Measurements from ENCODE around the gene C19orf85. TPM values are rescaled to one million over a fixed set of nuclear protein-coding genes. Genes with fewer than 3 reads are reported as not detected.
"Not testable (repeated sequence)": the region's sequence is repeated elsewhere in the genome, so short reads cannot be mapped to it uniquely, and the experiment has no call there.

The C19orf85 gene
- polyA plus RNA-seq, 3 donors: not detected

DNA sequence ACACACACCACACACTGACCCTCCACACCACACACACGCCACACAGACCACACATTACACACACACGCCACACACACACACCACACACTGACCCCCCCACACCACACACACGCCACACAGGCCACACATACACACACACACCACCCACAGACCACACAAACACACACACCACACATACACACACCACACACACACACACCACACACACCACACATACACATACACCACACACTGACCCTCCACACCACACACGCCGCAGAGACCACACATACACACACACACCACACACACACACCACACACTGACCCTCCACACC, 16.4 kb downstream of the C19orf85 start:
- DNase-seq (ENCODE audit: extremely low read depth in 1 of 11, low read depth in 9 of 11, low spot score in 4 of 11): not testable (repeated sequence)

DNA sequence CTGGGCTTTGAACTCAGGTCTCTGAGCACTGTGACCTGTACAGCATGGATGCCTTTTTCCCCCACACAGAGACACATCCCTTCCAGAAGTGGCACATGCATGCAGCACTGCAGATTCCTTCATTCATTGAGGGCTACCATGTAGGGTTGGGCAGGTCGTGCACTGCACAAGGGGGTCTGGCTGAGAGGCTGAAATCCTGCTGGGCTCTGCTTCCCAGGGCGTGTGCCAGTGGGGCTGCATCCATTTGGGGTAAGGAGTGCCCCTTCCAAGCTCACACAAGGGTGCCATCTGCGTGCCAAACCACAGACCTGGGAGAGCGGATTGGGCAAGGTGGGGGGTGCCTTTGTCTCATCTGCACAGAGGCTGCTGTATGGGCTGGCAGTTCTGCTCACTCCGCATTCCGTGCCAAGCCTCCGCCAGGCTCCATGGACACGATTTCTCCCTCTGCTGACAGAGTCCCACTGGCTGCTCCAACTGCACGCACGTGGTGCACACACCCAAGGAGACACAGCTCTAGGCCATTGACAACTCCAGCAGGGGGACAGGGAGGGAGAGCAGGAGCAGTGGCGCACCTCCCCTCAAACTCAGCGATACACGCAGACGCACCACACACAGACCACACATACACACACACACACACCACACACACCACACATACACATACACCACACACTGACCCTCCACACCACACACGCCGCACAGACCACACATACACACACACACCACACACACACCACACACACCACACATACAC, 17.0 kb downstream of the C19orf85 start:
- DNase-seq (ENCODE audit: extremely low read depth in 1 of 11, low read depth in 9 of 11, low spot score in 4 of 11): no peak

DNA sequence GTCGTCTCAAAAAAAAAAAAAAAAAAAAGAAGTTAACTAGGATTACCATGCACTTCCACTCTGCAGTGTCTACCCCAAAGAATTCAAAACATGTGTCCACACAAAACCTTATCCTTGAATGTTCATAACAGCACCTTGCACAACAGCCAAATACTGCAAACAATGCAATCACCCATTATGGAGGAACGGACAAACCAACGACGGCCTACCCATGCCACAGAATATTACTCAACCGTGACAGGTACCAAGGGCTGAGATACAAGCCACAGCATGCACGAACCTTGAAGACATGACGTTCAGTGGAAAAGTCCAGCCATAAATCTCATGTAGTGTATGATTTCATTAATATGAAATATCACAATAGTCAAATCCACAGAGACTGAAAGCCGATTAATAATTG, 18.5 kb downstream of the C19orf85 start:
- DNase-seq (ENCODE audit: extremely low read depth in 1 of 11, low read depth in 9 of 11, low spot score in 4 of 11): no peak

DNA sequence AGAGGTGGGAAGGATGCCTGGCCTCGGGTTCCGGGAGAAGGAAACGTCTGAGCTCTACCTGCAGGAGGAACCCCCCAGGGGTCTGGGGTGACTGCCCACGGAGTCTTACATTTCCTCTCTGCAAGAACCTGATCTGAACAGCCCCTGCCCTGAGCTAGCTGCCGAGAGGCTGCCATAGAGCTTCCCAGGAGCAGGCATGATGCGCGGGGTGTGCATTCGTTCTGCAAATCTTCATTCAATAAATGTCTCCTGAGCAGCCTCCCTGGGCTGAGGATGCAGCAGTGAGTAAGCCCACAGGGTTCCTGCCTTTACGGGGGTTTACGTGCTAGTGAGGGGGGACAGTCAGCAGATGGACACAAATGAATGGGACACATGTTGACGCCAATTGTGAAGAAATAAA, 19.9 kb downstream of the C19orf85 start:
- DNase-seq (ENCODE audit: extremely low read depth in 1 of 11, low read depth in 9 of 11, low spot score in 4 of 11): no peak

DNA sequence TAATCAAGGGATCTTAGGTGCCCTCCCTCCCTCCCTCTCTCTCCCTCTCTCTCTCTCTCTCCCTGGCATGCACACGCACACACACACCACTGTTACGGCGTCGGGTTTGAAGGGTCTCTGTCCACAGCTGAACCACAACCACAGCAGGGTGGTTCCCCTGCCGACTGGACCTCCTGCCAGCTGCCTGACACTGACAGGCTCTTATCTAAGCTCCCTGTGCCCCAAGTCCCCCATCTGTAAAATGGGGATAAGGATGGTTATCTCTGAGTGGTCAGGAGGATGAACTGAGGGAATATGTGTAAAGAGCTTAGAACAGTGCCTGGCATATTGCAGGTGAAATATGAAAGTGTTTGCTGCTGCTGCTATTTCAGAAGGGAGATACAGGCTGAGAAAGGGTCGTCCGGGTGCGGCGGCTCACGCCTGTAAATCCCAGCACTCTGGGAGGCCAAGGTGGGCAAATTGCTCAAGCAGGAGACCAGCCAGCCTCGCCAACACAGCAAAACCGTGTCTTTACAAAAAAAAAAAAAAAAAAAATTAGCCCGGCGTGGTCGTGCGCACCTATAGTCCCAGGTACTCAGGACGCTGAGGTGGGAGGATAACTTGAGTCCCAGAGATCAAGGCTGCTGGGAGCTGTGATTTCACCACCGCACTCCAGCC, 20.6 kb downstream of the C19orf85 start:
- DNase-seq (ENCODE audit: extremely low read depth in 1 of 11, low read depth in 9 of 11, low spot score in 4 of 11): no peak

DNA sequence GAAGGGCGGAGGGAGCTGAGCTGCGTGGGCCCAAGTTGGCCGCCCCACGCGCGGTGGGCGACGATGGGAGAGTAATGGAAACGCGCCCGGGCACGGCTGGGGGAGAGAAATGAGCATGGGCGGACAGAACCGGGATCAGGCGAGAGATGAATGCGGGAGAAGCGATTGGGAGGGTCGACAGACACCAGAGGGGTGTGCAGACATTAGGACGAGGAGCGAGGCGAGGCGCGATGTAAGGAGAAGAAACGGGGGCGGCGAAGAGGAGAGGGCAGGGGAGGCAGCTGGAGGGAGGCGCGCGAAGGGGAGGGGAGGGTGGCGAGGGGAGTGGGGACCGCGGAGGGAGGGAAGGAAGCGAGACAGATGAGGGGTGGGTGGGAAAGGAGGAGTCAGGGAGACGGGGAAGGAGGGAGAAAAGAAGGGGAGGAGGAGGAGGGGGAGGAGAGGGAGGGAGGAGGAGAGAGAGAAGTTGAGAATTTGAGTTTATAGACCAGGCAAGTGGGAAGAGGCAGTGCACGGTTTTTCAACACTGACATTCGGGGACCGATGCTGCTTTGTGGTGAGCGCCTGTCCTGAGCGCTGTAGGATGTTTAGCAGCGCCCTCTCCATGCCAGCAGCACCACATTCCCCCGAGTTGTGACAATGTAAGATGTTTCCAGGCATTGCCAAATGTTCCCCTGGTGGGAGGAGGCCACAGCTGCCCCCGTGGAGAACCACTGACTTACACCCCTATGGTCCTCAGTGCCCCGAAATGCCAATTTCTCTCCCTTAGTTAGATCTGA, 21.3 kb downstream of the C19orf85 start, which contains the start of gene SHISA7:
Gene SHISA7, minus strand, starts transcription at position 256 of the 779 bp plus-strand sequence. CDS start 437 bp downstream, outside the sequence.
- no peak for DNase-seq (ENCODE audit: extremely low read depth in 1 of 11, low read depth in 9 of 11, low spot score in 4 of 11)

DNA sequence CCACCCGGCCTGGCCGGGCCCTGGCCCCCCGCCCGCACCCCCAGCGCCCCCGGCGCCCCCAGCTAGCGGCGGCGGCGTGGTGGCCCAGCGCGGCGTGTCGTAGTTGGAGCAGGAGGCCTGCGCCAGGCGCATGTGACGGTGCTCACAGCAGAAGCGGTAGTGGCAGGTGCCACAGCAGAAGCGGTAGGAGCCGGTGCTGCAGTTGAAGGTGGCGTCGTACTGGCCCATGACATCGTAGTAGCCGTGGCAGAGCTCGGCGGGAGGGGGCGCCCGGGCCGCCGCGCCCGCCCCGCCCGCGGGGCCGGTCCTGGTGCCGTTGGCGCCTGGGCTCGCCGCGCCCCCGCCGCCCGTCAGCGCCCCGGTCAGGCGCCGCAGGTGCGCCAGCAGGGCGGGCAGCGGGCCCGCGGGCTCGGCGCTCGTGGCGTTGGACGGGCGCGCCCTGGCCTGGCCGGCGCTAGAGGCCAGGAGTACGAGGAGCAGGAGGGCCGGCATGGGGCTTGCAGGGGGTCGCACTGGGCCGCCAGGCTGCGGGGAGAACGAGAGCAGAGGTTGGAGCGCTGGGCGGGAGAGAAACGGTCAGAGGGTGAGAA, 22.1 kb downstream of the C19orf85 start:
- no peak for DNase-seq (ENCODE audit: extremely low read depth in 1 of 11, low read depth in 9 of 11, low spot score in 4 of 11)

DNA sequence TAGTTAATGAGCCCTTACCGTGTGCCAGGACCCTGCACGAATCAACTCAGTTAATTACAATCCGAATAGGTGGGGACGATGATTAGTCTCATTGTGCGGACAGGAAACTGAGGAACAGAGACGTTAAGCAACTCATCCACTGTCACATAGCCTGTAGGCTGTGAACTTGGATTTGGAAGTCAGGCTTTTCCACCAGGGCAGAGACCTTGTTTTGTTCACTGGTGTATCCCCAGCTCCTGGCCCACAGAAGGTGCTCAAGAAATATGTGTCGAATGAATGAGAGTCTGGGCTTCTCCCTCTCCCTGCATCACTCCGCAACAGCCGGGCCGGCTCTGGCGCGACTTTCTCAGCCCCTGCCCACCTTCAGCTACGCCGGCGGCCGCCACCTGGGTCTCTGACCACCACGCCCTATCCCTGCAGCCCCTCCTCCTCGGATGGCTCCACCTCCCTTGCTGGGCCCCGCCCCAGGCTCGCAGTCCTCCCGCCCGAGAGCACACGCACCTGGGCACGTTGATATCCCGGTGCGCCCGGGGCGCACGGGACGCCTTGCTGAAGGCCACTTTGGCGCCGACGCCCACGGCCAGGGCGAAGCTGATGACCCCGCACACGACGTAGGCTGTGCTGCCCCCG, 22.7 kb downstream of the C19orf85 start:
- no peak for DNase-seq (ENCODE audit: extremely low read depth in 1 of 11, low read depth in 9 of 11, low spot score in 4 of 11)

DNA sequence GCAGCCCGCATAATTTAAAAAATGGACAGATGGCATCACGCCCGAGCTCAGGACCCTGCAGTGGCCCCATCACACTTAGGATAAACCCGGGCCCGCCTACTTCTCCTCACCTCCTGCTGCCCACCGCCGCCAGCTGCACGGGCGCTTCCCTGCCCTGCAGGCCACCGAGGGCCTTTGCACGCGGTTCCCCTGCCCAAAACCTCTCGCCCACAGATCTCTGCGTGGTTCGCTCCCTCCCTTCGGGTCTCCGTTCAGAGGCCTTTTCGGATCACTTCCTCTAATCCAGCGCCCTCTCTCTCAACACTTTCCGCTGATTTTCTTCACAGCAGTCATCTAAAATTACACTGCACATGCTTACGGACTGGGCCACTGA, 23.2 kb downstream of the C19orf85 start:
- DNase-seq (ENCODE audit: extremely low read depth in 1 of 11, low read depth in 9 of 11, low spot score in 4 of 11): no peak

DNA sequence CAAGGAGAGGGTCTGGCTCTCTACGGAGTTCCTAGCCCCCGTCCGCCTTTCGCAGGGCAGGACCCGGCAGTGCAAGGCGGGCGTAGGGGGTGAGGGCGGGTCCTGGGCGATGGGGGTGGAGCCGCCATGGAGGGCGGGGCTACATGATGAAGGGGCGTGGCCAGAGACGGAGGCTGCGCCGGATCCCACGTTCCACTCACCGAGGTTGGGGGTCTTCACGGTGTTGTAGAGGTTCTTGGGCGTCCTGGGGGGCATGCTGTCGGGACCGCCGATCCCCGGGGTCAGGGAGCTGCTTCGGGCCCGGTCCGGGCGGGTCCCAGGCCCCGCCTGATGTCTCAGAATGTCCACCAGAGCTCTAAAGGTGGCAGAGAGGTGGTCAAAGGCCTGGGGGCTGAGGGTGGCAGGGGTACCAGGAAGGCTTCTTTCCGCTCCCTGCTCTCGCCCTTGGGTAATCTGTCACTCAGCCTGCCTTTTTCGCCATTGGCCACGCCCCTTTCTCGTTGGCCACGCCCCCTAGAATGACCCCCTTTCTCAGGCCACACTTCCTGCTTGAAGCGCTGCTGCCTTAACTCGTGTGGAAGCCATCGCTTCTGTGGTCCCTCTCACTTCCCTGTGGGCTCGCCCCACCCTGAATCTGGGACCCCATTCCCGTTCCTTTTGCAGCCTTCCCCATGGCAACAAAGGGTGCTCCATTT, 24.0 kb downstream of the C19orf85 start:
- no peak for DNase-seq (ENCODE audit: extremely low read depth in 1 of 11, low read depth in 9 of 11, low spot score in 4 of 11)

DNA sequence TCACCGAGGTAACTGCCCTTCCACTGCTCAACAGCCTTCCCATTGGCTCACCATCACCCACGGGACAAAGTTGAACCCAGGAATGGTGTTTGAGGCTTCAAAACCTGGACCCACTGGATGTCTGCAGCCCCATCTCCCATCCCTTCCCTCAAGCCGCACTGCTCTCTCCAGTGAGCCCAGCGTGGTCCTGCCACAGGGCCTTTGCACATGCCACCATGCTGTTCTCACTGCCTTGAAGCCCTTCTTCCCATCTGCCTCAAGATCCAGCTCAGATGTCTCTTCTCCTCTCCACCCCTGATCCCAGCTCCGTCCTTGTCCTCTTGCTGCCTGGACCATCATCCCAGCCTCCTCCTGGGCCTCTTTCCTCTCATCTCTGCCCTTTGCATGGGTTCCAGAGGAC, 25.5 kb downstream of the C19orf85 start:
- no peak for DNase-seq (ENCODE audit: extremely low read depth in 1 of 11, low read depth in 9 of 11, low spot score in 4 of 11)

DNA sequence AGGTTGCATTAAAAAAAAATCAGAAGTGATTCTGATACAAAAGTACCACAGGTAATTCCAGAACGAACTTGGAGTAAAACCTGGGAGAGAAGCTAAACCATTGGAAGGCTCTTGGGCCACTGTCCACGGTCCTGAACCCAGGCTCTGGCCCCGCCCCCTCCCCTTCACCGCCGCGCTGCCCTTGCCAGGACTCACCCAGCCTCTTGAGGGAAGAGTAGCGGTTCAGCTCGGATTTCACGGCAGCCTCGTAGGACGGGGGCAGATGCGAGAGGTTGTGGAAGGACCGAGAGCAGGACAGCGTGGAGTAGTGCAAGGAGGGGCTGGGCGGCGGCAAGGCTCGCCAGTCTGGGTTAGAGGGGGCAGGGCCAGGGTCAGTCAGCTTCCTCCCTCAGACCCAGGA, 27.1 kb downstream of the C19orf85 start:
- DNase-seq (ENCODE audit: extremely low read depth in 1 of 11, low read depth in 9 of 11, low spot score in 4 of 11): peak in 7 of 11 donors; percentile 43 to 71 (median 60)

DNA sequence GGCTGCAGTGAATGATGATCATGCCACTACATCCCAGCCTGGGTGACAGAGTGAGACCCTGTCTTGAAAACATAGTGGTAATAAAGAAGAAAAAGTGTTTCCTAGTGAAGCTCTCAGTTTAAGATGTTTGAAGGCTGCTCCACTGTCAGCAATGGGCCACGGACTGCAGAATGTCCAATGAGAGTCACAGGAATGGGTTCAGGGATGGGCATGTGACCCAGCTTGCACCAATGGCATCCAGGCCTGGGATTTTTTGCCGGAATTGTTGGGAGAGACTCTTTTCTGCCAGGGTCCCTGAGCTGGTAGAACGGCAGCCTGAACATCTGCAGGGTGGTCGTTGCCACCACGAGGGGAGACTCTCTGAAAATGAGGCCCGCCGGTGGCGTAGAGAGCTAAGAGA, 27.7 kb downstream of the C19orf85 start:
- DNase-seq (ENCODE audit: extremely low read depth in 1 of 11, low read depth in 9 of 11, low spot score in 4 of 11): no peak

DNA sequence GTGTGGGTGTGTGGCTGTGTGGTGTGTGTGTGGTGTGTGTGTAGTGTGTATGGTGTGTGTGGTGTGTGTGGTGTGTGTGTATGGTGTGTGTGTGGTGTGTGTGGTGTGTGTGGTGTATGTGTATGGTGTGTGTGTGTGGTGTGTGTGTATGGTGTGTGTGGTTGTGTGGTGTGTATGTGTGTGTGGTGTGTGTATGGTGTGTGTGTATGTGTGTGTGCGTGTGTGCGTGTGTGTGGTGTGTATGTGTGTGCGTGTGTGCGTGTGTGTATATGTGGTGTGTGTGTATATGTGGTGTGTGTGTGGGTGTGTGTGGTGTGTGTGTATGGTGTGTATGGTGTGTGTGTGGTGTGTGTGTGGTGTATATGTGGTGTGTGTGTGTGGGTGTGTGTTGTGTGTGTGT, 29.5 kb downstream of the C19orf85 start:
- no peak for DNase-seq (ENCODE audit: extremely low read depth in 1 of 11, low read depth in 9 of 11, low spot score in 4 of 11)

DNA sequence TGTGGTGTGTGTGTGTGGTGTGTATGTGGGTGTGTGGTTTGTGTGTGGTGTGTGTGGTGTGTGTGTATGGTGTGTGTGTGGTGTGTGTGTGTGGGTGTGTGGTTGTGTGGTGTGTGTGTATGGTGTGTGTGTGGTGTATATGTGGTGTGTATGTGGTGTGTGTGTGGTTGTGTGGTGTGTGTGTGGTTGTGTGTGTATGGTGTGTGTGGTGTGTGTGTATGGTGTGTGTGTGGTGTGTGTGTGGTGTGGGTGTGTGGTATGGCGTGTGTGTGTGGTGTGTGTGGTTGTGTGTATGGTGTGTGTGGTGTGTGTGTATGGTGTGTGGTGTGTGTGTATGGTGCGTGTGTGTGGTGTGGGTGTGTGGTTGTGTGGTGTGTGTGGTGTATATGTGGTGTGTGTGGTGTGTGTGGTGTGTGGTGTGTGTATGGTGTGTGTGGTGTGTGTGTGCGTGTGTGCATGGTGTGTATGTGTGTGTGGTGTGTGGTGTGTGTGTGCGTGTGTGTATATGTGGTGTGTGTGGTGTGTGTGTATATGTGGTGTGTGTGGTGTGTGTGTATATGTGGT, 30.1 kb downstream of the C19orf85 start:
- no peak for DNase-seq (ENCODE audit: extremely low read depth in 1 of 11, low read depth in 9 of 11, low spot score in 4 of 11)

DNA sequence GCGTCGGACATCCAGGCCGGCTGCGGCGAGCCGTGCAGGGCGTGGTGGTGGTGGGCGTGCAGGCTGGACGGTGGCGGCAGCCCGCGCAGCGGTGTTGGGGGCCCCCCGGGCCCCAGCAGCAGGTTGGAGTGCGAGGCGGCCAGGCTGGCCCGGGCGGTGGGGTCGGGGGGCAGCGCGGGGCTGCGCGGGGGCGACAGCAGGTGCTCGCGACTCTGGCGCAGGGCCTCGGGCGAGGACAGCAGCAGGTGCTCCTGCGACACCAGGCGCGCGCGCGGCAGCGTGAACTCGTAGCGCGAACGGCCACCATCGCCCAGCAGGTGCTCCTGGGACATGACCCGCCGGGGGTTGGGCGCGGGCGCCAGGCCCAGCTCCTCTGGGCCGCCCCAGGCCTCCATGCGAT, 31.3 kb downstream of the C19orf85 start:
- DNase-seq (ENCODE audit: extremely low read depth in 1 of 11, low read depth in 9 of 11, low spot score in 4 of 11): no peak

DNA sequence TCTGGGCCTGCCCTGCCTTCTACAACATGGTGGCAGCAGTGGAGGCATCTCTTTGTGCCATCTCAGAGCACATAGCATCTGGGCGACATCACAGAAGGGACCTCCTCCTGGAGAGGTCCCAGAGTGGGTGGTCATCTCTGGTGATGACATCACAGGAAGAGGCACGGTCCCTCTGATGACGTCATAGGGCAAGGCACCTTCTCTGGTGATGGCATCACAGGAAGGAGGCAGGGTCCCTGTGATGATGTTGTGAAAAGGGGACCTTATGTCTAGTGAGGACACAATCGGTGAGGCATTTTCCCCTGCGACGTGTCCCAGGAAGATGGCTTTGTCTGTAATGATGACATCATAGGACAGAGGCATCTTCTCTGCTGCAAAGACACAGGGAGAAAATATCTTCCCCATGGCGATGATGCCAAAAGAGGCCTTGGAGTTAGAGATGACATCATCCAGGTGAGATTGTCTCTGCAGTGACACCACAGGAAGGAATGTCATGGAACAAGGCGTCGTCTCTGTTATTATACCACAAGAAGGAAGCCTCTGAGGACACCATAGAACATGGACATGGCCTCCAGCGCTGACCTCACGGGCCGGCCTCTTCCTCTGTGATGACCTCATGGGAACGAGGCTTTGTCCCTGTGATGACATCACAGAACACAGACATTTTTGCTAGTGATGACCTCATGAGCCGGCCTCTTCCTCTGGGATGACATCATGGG, 32.2 kb downstream of the C19orf85 start:
- DNase-seq (ENCODE audit: extremely low read depth in 1 of 11, low read depth in 9 of 11, low spot score in 4 of 11): no peak

DNA sequence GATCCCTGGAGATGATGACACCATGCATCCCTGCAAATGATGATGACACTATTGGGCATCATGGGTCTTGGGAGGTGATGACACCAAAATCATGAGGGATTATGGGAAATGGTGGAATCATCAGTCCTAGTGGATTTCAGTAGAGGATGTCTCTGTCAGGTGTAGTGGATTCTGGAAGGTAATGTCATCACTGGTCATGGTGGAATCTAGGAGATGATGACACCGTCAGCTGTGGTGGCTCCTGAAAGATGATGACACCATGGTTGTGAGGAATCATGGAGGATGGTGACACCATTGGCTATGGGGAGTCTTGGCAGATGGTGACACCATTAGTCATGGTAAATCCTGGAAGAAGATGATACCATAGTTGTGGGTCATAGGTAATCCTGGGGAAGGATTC, 33.4 kb downstream of the C19orf85 start:
- DNase-seq (ENCODE audit: extremely low read depth in 1 of 11, low read depth in 9 of 11, low spot score in 4 of 11): no peak
